Nephron (organoid): ENCODE results near the gene SLCO3A1.
A peak's percentile ranks its signal among the peaks of the same experiment; 100 is the strongest.

Source experiments
- H3K27ac Mint-ChIP-seq, 3 experiments: 2 replicates each; pipeline ENCODE4 v1.8.0; 2020; ENCODE audit warnings: mixed read lengths in 3 of 3, mild to moderate bottlenecking in 2 of 3, moderate library complexity in 1 of 3
- H3K27me3 Mint-ChIP-seq: 2 replicates; pipeline ENCODE4 v1.8.0; 2021; ENCODE audit warnings: low read depth, mild to moderate bottlenecking, moderate library complexity, mixed read lengths
- H3K36me3 Mint-ChIP-seq: 2 replicates; pipeline ENCODE4 v1.8.0; 2020; ENCODE audit warnings: low read depth, mixed read lengths
- H3K4me1 Mint-ChIP-seq: 2 replicates; pipeline ENCODE4 v1.8.0; 2020; ENCODE audit warnings: mixed read lengths
- H3K4me3 Mint-ChIP-seq, 3 experiments: 2 replicates each; pipeline ENCODE4 v1.8.0; 2020; ENCODE audit warnings: mild to moderate bottlenecking in 3 of 3, mixed read lengths in 3 of 3, moderate library complexity in 2 of 3
- H3K9me3 Mint-ChIP-seq: 2 replicates; pipeline ENCODE4 v1.8.0; 2020; ENCODE audit warnings: mixed read lengths
- CTCF ChIP-seq, 3 experiments: fragments of 200-600 bp; sonication (generic); IDR thresholded peaks; one replicate each; pipeline ENCODE4 v1.5.0; 2021; ENCODE audit warnings: antibody characterized with exemption in 3 of 3; ENCODE audit not compliant: unreplicated experiment in 3 of 3

SLCO3A1 gene

DNA sequence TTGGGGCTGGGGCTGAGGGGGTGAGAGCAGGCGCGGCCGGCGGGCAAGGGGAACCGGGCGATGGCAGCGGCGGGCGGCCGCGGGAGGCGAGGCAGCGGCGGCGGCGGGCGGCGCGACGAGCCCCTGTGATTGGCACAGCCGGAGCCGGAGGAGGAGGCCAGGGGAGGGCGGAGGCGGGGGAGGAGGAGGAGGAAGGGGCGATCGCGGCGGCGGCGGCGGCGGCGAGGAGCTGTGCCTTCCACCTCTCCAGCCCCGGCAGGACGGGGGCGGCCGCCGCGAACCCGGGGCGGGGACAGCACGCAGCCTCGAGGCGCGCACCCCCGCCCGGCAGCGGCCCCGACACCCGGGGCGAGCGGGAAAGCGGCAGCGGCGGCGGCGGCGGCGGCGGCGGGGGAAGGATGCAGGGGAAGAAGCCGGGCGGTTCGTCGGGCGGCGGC, at the start of gene SLCO3A1:
TSS of gene SLCO3A1 (plus strand) at position 198 of the 437 bp plus-strand sequence.
- Mint-ChIP-seq H3K4me3 (peak within 1 kb of the TSS; percentile 84 to 92 (median 89)), H3K36me3 (no peaks in the 10 kb centered on the region), H3K27ac (no peak within 1 kb of the TSS), H3K4me1 (peaks cover 42% of the 10 kb centered on the region), H3K27me3 (peaks cover 49% of the 10 kb centered on the region), H3K9me3 (no peaks in the 10 kb centered on the region)
- no peak for TF ChIP-seq CTCF (IDR thresholded peaks at IDR 0.05; ENCODE audit: unreplicated experiment in 3 of 3)

DNA sequence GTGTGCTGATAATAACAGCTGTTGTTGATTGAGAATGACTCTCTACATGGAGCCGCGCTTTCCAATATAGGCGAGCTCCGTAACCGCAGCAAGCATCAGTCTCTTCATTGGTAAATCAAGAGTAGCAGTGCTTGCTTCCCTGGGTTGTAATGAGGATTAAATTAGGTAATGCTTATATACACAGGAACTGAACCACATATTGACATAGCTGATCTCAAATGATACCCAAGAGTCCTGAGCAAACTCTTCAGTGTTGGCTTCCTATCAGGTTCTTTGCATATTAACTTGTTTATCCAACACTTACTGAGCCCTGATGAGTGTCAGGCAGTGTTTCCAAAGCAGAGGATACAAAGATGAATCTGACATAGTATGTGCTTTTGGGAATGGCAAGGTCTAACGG, 46.4 kb upstream of the SLCO3A1 start:
- Mint-ChIP-seq H3K27ac (no peak overlapping the region), H3K9me3 (peaks cover 6% of the 10 kb centered on the region), H3K4me1 (peaks cover 10% of the 10 kb centered on the region), H3K27me3 (no peaks in the 10 kb centered on the region), H3K4me3 (no peak overlapping the region), H3K36me3 (no peaks in the 10 kb centered on the region)
- no peak for TF ChIP-seq CTCF (IDR thresholded peaks at IDR 0.05; ENCODE audit: unreplicated experiment in 3 of 3)

- Mint-ChIP-seq H3K4me1 (no peaks in the 10 kb centered on the region), H3K36me3 (no peaks in the 10 kb centered on the region), H3K27ac (no peak overlapping the region), H3K4me3 (no peak overlapping the region), H3K27me3 (no peaks in the 10 kb centered on the region), H3K9me3 (peaks cover 21% of the 10 kb centered on the region)
- no peak for TF ChIP-seq CTCF (IDR thresholded peaks at IDR 0.05; ENCODE audit: unreplicated experiment in 3 of 3)
Observed at GRCh38 chr15:91813924-91814323, 39.6 kb upstream of the SLCO3A1 start.

GRCh38 chr15:91816942-91817341, 36.6 kb upstream of the SLCO3A1 start:
- Mint-ChIP-seq H3K27me3 (no peaks in the 10 kb centered on the region), H3K27ac (no peak overlapping the region), H3K36me3 (no peaks in the 10 kb centered on the region), H3K9me3 (peaks cover 15% of the 10 kb centered on the region), H3K4me3 (no peak overlapping the region), H3K4me1 (no peaks in the 10 kb centered on the region)
- no peak for TF ChIP-seq CTCF (IDR thresholded peaks at IDR 0.05; ENCODE audit: unreplicated experiment in 3 of 3)

GRCh38 chr15:91821458-91821857, 32.0 kb upstream of the SLCO3A1 start:
- Mint-ChIP-seq H3K27ac (no peak overlapping the region), H3K4me3 (no peak overlapping the region), H3K36me3 (no peaks in the 10 kb centered on the region), H3K27me3 (peaks cover 5% of the 10 kb centered on the region), H3K4me1 (peaks cover 14% of the 10 kb centered on the region), H3K9me3 (no peaks in the 10 kb centered on the region)
- TF ChIP-seq CTCF (IDR thresholded peaks at IDR 0.05; ENCODE audit: unreplicated experiment in 3 of 3): no peak

DNA sequence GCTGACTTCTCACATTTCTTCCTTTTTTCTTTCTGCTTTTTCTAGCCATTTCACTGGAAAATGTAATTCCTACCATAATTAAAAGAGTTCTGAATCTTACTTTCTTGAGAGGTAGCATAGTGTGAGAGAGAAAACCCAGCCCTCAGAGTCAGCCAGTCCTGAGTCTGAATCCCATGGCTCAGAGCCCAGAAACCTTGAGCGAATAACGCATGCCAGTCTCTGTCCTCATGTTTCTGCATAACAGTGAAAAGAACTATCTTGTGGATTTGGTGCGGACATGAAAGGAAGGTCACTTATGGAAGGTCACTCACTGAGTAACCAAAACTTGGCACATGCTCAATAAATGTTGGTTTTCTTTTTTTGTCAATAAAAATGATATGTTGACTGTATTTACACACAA, 29.3 kb upstream of the SLCO3A1 start:
- Mint-ChIP-seq H3K27ac (no peak overlapping the region), H3K4me1 (peaks cover 25% of the 10 kb centered on the region), H3K36me3 (no peaks in the 10 kb centered on the region), H3K9me3 (no peaks in the 10 kb centered on the region), H3K4me3 (no peak overlapping the region), H3K27me3 (peaks cover 5% of the 10 kb centered on the region)
- TF ChIP-seq CTCF (IDR thresholded peaks at IDR 0.05; ENCODE audit: unreplicated experiment in 3 of 3): no peak
